Heart left ventricle (tissue), 13 donors: ENCODE data around the gene FAT1.
A peak's percentile ranks its signal among the peaks of the same experiment; 100 is the strongest.

ENCODE experiments used
- POLR2A ChIP-seq, 2 donors: fragments of 450-650 bp; IDR thresholded peaks; one replicate each; pipeline ENCODE4 v1.6.1; 2017; ENCODE audit warnings: antibody characterized with exemption in 2 of 2, mild to moderate bottlenecking in 2 of 2, moderate library complexity in 2 of 2
- TF ChIP-seq, protein P1 (sequence below), 12 donors: fragments of 200-600 bp; sonication (generic) in 4 of 12; IDR thresholded peaks; one replicate each; pipeline versions ENCODE4 v1.5.0 to v1.8.0; 2018 to 2022; ENCODE audit warnings: antibody characterized with exemption in 12 of 12, mild to moderate bottlenecking in 5 of 12
- donor health status: ischemic (EF 13 %, LVEDD 7.1; RV severe dilation, severe dysfunction).
- donor health status: DM: no; HTN: yes; CAD: no.
- donor health status: DM: no; HTN: no; CAD: no.
- donor health status: ischemic (EF 25% LVEDD 6.9; RV normal size, moderate dysfunction).
- donor health status: ischemic (EF 25% LVEDD 5.7; RV mildly dilated, moderate dysfunction).
- donor health status: ischemic (EF 35%, LVEDD 5.7; RV mildly dilated, moderate dysfunction).
- donor health status: nonischemic (EF 11% LVEDD 7.7; RV severe dilation, severe dysfunction).
- donor health status: DM: yes; HTN: yes; CAD: no.
- donor health status: PGD.
- donor health status: ischemic (EF 29% LVEDD 5.4; RV normal size, mild dysfunction).
- donor health status: nonischemic (EF 23%, LVEDD 6.1; RV moderate dilation, normal function).

GRCh38 chr4:186725469-186726425 lies 2.1 kb upstream of the FAT1 start:
- TF ChIP-seq, protein P1, sequence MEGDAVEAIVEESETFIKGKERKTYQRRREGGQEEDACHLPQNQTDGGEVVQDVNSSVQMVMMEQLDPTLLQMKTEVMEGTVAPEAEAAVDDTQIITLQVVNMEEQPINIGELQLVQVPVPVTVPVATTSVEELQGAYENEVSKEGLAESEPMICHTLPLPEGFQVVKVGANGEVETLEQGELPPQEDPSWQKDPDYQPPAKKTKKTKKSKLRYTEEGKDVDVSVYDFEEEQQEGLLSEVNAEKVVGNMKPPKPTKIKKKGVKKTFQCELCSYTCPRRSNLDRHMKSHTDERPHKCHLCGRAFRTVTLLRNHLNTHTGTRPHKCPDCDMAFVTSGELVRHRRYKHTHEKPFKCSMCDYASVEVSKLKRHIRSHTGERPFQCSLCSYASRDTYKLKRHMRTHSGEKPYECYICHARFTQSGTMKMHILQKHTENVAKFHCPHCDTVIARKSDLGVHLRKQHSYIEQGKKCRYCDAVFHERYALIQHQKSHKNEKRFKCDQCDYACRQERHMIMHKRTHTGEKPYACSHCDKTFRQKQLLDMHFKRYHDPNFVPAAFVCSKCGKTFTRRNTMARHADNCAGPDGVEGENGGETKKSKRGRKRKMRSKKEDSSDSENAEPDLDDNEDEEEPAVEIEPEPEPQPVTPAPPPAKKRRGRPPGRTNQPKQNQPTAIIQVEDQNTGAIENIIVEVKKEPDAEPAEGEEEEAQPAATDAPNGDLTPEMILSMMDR (IDR thresholded peaks at IDR 0.05): peak in 11 of 12 donors; percentile 32 to 80 (median 64)
- TF ChIP-seq POLR2A (IDR thresholded peaks at IDR 0.05): no peak
